ENCODE data around the gene PCDHB13.
"Not testable (repeated sequence)": the region's sequence is repeated elsewhere in the genome, so short reads cannot be mapped to it uniquely, and the experiment has no call there.

Gene PCDHB13

DNA sequence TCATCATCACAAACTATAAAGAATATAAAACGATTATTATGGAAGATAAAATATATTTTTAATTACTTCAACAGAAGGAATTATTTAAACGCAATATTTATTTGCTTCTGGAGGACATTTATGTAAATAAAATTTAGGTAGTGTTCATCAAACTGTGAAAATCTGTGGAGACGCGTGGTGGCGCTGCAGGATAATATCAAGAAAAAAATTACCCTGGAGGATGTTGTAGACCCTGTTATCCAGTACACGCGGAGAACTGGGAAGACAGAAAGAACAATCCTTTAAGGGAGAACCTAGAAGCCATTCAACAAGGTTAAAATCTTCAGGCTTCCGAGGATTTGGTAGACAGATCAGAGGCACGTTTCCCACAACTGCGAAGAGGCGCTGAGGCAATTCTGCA lies 5.2 kb upstream of the PCDHB13 start, which contains the start of gene PCDHB12:
TSS of gene PCDHB12 (plus strand) at position 242 of the 400 bp plus-strand sequence. CDS start 189 bp downstream, outside the sequence.
- no peak for DNase-seq

DNA sequence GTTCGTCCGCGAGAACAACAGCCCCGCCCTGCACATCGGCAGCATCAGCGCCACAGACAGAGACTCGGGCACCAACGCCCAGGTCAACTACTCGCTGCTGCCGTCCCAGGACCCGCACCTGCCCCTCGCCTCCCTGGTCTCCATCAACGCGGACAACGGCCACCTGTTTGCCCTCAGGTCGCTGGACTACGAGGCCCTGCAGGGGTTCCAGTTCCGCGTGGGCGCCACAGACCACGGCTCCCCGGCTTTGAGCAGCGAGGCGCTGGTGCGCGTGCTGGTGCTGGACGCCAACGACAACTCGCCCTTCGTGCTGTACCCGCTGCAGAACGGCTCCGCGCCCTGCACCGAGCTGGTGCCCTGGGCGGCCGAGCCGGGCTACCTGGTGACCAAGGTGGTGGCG lies 3.4 kb upstream of the PCDHB13 start:
- DNase-seq: not testable (repeated sequence)

DNA sequence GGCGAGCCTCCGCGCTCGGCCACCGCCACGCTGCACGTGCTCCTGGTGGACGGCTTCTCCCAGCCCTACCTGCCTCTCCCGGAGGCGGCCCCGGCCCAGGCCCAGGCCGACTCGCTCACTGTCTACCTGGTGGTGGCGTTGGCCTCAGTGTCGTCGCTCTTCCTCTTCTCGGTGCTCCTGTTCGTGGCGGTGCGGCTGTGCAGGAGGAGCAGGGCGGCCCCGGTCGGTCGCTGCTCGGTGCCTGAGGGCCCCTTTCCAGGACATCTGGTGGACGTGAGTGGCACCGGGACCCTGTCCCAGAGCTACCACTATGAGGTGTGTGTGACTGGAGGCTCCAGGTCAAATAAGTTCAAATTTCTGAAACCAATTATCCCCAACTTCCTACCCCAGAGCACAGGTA lies 2.9 kb upstream of the PCDHB13 start:
- not testable (repeated sequence) for DNase-seq

GRCh38 chr5:141214583-141214982 lies 864 bp downstream of the PCDHB13 start:
- DNase-seq: not testable (repeated sequence)

DNA sequence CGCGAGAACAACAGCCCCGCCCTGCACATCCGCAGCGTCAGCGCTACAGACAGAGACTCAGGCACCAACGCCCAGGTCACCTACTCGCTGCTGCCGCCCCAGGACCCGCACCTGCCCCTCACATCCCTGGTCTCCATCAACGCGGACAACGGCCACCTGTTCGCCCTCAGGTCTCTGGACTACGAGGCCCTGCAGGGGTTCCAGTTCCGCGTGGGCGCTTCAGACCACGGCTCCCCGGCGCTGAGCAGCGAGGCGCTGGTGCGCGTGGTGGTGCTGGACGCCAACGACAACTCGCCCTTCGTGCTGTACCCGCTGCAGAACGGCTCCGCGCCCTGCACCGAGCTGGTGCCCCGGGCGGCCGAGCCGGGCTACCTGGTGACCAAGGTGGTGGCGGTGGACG lies 1.8 kb downstream of the PCDHB13 start:
- DNase-seq: not testable (repeated sequence)

- DNase-seq: not testable (repeated sequence)
Observed at GRCh38 chr5:141216035-141216434, 2.3 kb downstream of the PCDHB13 start.

GRCh38 chr5:141223112-141223783 lies 9.5 kb downstream of the PCDHB13 start, which contains the start of gene PCDHB14:
PCDHB14 (plus strand) TSS chr5:141223343; CDS start chr5:141223506, 163 bp downstream.
- DNase-seq: no peak

- DNase-seq: not testable (repeated sequence)
Observed at GRCh38 chr5:141224844-141225243, 11.1 kb downstream of the PCDHB13 start.

GRCh38 chr5:141225421-141225820 lies 11.7 kb downstream of the PCDHB13 start:
- DNase-seq: not testable (repeated sequence)

GRCh38 chr5:141234109-141234667 lies 20.5 kb downstream of the PCDHB13 start:
- no peak for DNase-seq

GRCh38 chr5:141235922-141236321 lies 22.2 kb downstream of the PCDHB13 start:
- not testable (repeated sequence) for DNase-seq

DNA sequence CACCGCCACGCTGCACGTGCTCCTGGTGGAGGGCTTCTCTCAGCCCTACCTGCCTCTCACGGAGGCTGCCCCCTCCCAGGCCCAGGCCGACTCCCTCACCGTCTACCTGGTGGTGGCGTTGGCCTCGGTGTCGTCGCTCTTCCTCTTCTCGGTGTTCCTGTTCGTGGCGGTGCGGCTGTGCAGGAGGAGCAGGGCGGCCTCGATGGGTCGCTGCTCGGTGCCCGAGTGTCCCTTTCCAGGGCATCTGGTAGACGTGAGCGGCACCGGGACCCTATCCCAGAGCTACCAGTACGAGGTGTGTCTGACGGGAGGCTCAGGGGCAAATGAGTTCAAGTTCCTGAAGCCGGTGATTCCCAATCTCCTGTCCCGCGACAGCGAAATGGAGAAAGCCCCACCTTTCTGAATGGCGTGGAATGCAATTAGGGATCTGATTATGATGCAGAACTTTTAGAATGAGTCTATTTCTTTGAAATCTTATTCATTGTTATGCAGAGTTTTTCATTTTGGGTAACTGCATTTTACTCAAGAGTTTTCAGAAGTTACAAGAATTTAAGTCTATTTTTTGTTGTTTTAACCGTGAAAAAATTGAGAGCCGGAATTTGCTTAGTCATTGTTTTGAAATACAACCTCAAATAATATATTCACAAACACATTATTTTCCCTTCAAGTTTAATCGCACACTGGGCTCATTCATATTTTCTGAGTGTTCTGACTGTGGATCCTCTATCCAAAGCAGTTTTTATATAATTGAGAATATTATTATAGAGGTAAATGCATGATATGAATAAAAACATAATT lies 23.0 kb downstream of the PCDHB13 start:
- DNase-seq: no peak

- no peak for DNase-seq
Observed at GRCh38 chr5:141241496-141241895, 27.8 kb downstream of the PCDHB13 start.

- no peak for DNase-seq
Observed at GRCh38 chr5:141245250-141245717, 31.6 kb downstream of the PCDHB13 start, which contains the start of gene PCDHB15. PCDHB15 (plus strand) TSS chr5:141245395; CDS start chr5:141245579, 184 bp downstream.

GRCh38 chr5:141246971-141247370 lies 33.3 kb downstream of the PCDHB13 start:
- DNase-seq: not testable (repeated sequence)

DNA sequence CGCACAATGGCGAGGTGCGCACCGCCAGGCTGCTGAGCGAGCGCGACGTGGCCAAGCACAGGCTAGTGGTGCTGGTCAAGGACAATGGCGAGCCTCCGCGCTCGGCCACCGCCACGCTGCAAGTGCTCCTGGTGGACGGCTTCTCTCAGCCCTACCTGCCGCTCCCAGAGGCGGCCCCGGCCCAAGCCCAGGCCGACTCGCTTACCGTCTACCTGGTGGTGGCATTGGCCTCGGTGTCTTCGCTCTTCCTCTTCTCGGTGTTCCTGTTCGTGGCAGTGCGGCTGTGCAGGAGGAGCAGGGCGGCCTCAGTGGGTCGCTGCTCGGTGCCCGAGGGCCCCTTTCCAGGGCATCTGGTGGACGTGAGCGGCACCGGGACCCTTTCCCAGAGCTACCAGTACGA lies 33.7 kb downstream of the PCDHB13 start:
- not testable (repeated sequence) for DNase-seq

DNA sequence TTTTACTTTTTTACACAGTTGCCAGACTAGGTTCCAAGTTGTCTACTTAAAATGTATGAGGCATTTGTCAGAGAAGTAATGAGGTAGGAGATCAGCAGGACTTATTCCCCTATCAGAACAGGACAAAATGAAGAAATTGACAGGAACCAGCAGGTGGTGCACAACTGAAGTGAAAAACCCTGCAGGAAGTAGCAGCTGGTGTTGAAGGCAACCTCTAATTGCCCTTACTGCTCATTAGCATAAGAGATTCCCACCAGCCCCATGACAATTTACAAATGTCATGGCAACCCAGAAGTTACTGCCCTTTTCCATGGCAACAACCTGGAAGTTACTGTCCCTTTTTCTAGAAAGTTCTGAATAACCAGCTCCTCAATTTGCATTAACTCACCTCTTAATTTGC lies 36.9 kb downstream of the PCDHB13 start:
- DNase-seq: no peak

- DNase-seq: no peak
Observed at GRCh38 chr5:141258464-141258863, 44.7 kb downstream of the PCDHB13 start.

DNA sequence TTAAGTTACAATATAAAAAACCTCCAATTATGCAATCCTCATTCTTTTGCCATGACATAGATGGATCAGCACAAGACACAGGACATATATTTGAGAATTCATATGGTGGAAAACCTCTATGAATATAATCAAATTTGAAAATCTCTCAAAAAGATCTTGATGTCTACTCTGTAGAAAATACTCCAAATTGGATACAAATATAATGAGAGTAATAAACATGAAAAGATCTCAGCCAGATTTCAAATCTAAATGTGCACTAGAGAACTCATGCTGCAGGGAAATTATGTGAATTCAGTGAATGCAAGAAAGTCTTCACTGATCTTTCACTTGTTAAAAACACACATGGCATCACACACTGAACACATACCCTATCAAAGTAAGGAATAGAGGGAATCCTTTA lies 45.2 kb downstream of the PCDHB13 start:
- no peak for DNase-seq

GRCh38 chr5:141260458-141261237 lies 46.9 kb downstream of the PCDHB13 start:
- DNase-seq: no peak

DNA sequence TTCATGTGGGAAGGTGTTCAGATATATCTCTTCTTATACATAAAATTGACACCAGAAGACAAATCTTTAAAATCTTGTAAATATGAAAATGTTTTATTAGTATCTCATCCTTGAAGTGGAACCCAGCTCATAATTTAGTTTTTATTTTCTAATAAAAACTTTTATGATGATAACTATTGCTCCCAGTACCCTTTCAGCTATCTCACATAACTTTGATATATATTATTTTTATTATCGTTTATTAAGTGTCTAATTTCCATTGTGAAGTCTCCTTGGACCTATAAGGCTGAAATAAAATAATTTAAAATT lies 47.5 kb downstream of the PCDHB13 start:
- no peak for DNase-seq
